ENCODE results near the gene NT5C3B. TPM values are rescaled to one million over a fixed set of nuclear protein-coding genes. Genes with fewer than 3 reads are reported as not detected.

NT5C3B gene
- polyA plus RNA-seq, 1 donor from 2014 or later: 272 TPM

GRCh38 chr17:41779954-41780353 is 56.1 kb downstream of the NT5C3B start:
- H3K27ac ChIP-seq (ENCODE audit: low read length): no peak overlapping the region
- no peak for TF ChIP-seq EZH2 (IDR thresholded peaks at IDR 0.05; ENCODE audit: borderline replicate concordance, insufficient read depth, low read length, poor library complexity, severe bottlenecking)
- no peak for TF ChIP-seq RAD21 (conservative IDR thresholded peaks at IDR 0.05)
- TF ChIP-seq SMC3 (conservative IDR thresholded peaks at IDR 0.05; ENCODE audit: poor library complexity): no peak
- TF ChIP-seq CTCF (IDR thresholded peaks at IDR 0.05; ENCODE audit: poor library complexity, severe bottlenecking): no peak
- no peak for TF ChIP-seq EP300 (conservative IDR thresholded peaks at IDR 0.05; ENCODE audit: poor library complexity, severe bottlenecking)
- TF ChIP-seq, protein P1, sequence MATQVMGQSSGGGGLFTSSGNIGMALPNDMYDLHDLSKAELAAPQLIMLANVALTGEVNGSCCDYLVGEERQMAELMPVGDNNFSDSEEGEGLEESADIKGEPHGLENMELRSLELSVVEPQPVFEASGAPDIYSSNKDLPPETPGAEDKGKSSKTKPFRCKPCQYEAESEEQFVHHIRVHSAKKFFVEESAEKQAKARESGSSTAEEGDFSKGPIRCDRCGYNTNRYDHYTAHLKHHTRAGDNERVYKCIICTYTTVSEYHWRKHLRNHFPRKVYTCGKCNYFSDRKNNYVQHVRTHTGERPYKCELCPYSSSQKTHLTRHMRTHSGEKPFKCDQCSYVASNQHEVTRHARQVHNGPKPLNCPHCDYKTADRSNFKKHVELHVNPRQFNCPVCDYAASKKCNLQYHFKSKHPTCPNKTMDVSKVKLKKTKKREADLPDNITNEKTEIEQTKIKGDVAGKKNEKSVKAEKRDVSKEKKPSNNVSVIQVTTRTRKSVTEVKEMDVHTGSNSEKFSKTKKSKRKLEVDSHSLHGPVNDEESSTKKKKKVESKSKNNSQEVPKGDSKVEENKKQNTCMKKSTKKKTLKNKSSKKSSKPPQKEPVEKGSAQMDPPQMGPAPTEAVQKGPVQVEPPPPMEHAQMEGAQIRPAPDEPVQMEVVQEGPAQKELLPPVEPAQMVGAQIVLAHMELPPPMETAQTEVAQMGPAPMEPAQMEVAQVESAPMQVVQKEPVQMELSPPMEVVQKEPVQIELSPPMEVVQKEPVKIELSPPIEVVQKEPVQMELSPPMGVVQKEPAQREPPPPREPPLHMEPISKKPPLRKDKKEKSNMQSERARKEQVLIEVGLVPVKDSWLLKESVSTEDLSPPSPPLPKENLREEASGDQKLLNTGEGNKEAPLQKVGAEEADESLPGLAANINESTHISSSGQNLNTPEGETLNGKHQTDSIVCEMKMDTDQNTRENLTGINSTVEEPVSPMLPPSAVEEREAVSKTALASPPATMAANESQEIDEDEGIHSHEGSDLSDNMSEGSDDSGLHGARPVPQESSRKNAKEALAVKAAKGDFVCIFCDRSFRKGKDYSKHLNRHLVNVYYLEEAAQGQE (IDR thresholded peaks at IDR 0.05; ENCODE audit: borderline replicate concordance): no peak
- no peak for TF ChIP-seq TAF1 (IDR thresholded peaks at IDR 0.05; ENCODE audit: low read depth)
- H3K27me3 ChIP-seq (ENCODE audit: insufficient read depth, low read depth, low read length): no peaks in the 10 kb centered on the region
- no peaks in the 10 kb centered on the region for H3K36me3 ChIP-seq (ENCODE audit: insufficient read depth, low read length)
- H3K79me2 ChIP-seq (replicated peaks; ENCODE audit: insufficient read depth, low read length): peaks cover 62% of the 10 kb centered on the region
- no peaks in the 10 kb centered on the region for H3F3A ChIP-seq (ENCODE audit: insufficient read depth, low read length, poor library complexity, severe bottlenecking)
- no peaks in the 10 kb centered on the region for H3K9me2 ChIP-seq (ENCODE audit: insufficient read depth, low read length)
- no peak overlapping the region for H2AFZ ChIP-seq (ENCODE audit: low read depth, low read length)
- no peak overlapping the region for H3K4me3 ChIP-seq (ENCODE audit: low read length)
- H3K4me2 ChIP-seq (ENCODE audit: low read length): no peak overlapping the region
- peaks cover 19% of the 10 kb centered on the region for H4K20me1 ChIP-seq (ENCODE audit: insufficient read depth)
- no peak overlapping the region for H3K9ac ChIP-seq (ENCODE audit: low read length)
- no peaks in the 10 kb centered on the region for H3K9me3 ChIP-seq (ENCODE audit: low read length)

DNA sequence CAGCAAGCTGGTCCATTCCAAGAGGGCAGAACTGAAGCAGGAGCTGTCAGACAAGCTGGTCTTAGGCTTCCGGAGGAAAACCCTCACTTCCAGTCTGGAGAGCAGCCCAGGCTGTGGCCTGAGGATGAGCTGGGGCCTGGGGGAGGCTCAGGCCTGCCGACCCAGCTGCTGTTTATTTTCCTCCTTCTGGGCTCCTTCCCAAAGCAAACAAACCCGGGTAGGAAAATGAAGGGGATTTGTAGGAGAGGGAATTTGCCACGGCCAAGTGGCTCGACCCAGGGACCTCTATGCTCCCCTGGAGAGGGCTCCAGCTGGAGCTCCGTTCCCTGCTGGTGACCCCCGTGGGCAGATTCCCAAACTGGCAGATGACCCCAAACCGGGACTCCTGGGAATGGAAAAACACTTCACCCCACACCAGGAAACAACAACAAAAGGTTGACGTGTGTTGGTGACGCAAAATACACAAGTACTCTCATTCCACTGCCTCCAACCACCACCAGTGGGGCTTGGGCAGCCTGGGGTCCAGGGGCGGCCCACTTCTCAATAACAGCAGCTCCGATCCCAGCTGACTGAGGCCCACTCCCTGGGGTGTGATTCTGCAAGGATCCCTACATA is 58.4 kb downstream of the NT5C3B start:
- Histone ChIP-seq H3K27me3 (ENCODE audit: insufficient read depth, low read depth, low read length) (no peaks in the 10 kb centered on the region), H3K27ac (ENCODE audit: low read length) (no peak overlapping the region), H3K4me3 (ENCODE audit: low read length) (no peak overlapping the region), H3K36me3 (ENCODE audit: insufficient read depth, low read length) (no peaks in the 10 kb centered on the region), H3K9me3 (ENCODE audit: low read length) (no peaks in the 10 kb centered on the region), H3K9me2 (ENCODE audit: insufficient read depth, low read length) (no peaks in the 10 kb centered on the region), H3K9ac (ENCODE audit: low read length) (no peak overlapping the region), H3K4me2 (ENCODE audit: low read length) (no peak overlapping the region), H3K79me2 (replicated peaks; ENCODE audit: insufficient read depth, low read length) (peaks cover 44% of the 10 kb centered on the region), H4K20me1 (ENCODE audit: insufficient read depth) (peaks cover 28% of the 10 kb centered on the region), H3F3A (ENCODE audit: insufficient read depth, low read length, poor library complexity, severe bottlenecking) (no peaks in the 10 kb centered on the region), H2AFZ (ENCODE audit: low read depth, low read length) (no peak overlapping the region)
- no peak for TF ChIP-seq TAF1 (IDR thresholded peaks at IDR 0.05; ENCODE audit: low read depth)
- TF ChIP-seq, protein P1 (IDR thresholded peaks at IDR 0.05; ENCODE audit: borderline replicate concordance): no peak
- no peak for TF ChIP-seq SMC3 (conservative IDR thresholded peaks at IDR 0.05; ENCODE audit: poor library complexity)
- no peak for TF ChIP-seq EZH2 (IDR thresholded peaks at IDR 0.05; ENCODE audit: borderline replicate concordance, insufficient read depth, low read length, poor library complexity, severe bottlenecking)
- TF ChIP-seq MXI1 (conservative IDR thresholded peaks at IDR 0.05; ENCODE audit: poor library complexity, severe bottlenecking): no peak
- TF ChIP-seq EP300 (conservative IDR thresholded peaks at IDR 0.05; ENCODE audit: poor library complexity, severe bottlenecking): no peak
- no peak for TF ChIP-seq POLR2AphosphoS5 (IDR thresholded peaks at IDR 0.05)
- no peak for TF ChIP-seq CTCF (IDR thresholded peaks at IDR 0.05; ENCODE audit: poor library complexity, severe bottlenecking)
- no peak for TF ChIP-seq RAD21 (conservative IDR thresholded peaks at IDR 0.05)

All from neural cell (in vitro differentiated cells).